ENCODE measurements around the gene ADRM1.

ADRM1 gene

DNA sequence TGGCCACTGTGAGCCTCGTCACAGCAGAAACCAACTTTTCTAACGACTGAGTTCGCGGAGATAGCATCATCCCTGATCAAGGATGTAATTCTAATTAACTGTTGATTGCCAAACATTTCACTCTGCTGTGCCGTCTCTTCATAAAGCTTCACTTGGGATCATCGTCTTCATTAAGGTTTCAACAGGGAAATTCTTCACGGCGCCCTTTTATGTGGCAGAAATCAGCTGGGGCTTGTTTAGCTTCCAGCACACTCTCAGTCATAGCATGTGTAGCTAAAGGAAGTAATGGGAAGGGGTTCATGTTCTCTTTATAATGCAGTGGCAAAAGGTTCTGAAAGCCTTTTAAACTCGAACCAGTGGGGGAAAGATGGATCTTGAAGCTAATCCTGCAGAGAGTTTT is 8.9 kb upstream of the ADRM1 start:
- H3K4me3 ChIP-seq (ENCODE audit: low read length) = no peak overlapping the region
- no peak for DNase-seq (ENCODE audit: low read depth, low spot score)

DNA sequence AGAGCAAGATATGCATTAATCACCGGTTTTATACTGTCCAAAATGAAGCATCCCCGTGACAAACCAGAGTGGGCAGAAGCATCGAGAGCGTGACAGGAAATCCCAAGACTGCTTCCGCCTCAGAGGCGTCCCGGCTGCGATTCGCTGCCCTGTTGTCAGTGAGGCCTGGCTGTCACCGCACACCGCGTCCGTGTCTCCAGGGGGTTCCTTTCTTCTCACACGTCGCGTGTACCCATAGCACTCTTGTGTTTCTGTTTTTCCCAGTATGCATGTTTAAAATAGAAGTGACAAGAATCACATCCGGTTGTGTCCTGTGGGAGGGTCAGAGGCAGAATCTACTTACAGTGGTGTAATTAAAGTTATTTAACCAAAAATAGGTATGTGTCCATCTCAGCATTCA is 8.3 kb upstream of the ADRM1 start:
- no peak overlapping the region for H3K4me3 ChIP-seq (ENCODE audit: low read length)
- no peak for DNase-seq (ENCODE audit: low read depth, low spot score)

DNA sequence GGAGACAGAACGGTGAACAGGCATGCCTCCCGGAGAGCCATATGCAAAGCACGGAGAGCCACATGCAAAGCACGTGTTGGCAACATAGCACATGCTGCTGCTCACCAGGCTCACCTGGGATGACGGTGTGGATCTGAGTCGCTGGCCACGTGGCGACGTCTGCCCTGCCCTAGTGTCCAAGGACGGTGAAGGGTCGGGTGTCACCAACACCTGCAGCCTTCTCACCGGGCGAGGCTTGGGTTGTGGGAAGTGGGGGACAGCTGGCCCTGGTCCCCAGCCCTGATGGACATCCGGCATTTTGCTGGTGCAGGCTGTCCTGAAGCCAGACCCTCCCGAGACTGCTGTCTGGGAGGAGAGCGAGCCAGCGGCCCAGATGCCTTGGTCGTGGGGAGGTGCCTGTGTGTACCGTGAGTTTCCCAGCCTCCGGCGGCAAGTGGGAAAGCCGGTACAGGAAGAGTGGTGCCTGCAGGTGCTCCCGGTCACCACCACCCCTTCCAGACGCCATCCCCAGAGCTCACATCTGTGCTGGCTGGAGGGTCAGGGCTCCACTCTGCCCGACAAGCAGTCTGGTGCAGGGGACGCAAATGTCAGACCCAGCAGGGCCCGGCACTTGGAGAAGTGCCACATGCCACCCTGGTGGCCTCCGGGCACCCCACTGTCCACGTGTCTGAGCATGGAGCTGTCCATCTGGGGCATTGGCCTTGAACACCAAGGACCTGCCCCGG is 5.9 kb upstream of the ADRM1 start:
- H3K4me3 ChIP-seq (ENCODE audit: low read length) = no peak overlapping the region
- no peak for DNase-seq (ENCODE audit: low read depth, low spot score)

DNA sequence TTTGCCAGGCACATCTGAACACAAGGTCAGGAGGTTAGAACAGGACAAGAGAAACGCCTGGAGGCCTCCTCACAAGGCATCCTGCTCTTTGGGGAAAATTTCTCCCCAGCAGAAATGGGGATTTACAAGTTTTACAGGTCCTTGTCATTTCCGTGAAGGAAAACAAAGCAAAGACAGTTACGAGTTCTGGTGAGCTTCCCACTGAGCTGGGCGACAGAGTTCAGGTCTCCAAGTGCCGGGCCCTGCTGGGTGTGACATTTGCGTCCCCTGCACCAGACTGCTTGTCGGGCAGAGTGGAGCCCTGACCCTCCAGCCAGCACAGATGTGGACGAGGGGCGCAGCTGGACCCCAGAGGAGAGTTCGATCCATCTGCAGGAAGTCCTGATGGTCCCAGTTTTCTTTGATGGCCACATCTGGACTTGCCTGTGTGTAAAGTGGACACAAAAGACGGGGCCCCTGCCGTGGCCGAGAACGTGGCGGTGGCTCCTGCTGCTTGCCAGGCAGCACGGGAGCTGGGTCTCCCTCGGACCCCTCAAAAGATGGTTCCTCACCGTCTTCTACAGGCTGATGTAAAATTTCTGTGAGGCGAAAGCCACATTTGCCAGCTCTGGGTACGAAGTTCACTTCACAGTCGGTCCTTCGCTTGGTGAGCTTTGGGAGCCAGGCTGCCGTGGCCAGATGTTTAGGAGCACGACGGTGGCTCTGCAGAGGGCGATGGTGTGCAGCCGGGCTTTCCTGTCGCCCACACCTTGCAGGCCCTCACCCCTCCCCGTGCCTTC is 5.2 kb upstream of the ADRM1 start:
- no peak overlapping the region for H3K4me3 ChIP-seq (ENCODE audit: low read length)
- DNase-seq (ENCODE audit: low read depth, low spot score) = no peak

DNA sequence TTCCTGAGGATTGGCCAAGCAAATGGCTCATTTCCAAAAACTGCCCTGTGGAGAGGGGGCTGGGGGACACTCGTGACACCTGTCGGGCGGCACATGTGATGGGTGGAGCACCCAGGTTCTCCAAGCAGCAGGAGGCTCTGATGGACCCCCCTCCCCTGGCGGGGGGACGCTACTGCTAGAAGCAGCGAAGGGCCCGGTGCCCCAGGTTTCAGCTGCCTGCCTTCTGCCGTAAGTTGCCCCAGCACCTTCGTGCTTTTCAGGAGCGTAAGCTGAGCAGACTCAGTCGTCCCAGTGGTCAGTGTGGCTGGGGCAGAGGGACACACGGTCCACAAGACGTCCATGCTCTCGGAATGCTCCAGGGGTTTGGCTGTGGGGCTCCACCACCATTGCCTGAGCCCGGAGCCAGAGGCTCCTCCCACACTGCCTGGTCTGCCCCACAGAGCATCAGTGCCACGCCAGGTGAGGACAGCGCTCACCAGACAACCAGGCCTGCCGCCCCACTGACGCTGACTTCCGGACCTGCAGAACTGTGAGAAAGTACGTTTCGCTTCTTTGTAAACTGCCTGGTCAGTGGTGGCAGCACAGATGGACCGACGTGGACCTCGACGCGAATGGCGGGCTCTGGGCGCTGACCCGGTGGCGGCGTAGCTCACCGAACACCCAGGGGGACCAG is 4.1 kb upstream of the ADRM1 start:
- DNase-seq (ENCODE audit: low read depth, low spot score) = no peak

DNA sequence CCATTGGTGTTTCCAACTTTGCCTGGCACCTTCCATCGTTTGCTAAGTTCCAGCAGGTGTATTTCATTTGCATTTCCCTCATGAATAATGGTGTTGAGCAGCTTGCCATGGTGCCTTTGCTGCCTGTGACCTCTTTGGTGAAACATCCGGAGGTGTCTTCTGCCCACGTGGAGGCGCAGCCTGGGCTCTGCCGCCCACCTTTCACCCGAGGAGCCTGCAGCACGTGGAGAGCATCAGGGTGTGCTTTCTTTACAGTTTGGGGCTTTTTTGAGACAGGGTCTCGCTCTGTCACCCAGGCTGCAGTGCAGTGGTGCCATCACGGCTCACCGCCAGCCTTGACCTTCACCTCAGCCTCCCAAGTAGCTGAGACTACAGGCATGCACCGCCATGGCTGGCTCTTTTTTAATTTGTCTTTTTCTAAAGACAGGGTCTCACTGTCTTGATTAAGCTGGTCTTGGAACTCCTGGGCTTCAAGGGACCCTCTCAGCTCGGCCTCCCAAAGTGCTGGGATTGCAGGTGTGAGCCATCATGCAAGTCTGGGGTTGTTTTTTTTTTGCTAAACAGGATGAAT is 3.0 kb upstream of the ADRM1 start:
- H3K4me3 ChIP-seq (ENCODE audit: low read length) = no peak overlapping the region
- DNase-seq (ENCODE audit: low read depth, low spot score) = no peak

More for the DNA sequence above, 4.1 kb upstream of the ADRM1 start:
- no peak overlapping the region for H3K4me3 ChIP-seq (ENCODE audit: low read length)

DNA sequence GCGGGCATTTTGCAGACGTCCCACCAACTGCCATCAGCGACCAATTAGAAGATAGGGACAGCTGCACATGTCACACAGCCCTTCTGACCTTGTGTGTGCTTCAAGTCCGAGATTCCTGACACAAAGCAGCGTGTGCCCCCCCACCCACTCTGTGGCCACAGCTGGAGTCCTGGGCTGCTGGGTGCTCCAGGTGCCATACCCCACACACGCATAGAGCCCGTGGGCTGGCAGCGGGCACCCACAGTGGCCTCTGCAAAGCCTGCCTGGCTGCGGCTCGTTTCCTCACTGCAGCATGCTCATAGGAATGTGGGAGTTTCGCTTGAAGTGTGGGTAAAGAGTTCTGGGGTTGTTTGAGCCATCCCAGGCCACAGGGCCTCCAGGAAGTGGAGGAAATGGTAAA is 2.5 kb upstream of the ADRM1 start:
- no peak overlapping the region for H3K4me3 ChIP-seq (ENCODE audit: low read length)
- DNase-seq (ENCODE audit: low read depth, low spot score) = no peak

DNA sequence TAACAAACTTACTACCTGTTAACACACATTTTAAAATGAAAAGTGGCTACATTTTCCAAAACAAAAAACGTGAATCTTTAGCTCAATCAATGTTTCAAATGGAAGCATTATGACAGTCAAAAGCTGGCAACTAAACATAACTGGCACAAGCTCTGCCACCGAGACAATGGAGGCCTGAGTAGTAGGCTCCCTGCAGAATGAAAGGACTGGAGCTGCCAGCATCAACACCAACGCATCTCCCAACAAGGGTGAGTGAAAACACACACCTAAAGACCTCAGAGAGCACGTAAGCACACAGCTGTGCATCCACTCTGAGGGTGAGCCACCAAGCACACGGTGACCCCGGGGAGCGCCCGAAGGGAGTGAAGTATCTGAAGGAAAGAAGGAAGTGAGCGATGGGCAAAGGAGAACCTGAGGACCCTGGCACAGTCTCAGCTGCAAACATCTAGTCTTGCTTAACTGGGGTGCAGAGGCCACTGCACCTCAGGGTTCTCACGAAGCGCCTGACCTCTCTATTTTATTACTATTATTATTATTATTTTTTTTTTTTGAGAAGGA is 1.6 kb upstream of the ADRM1 start:
- peak overlapping the region; percentile 75; the same call in 1 of the 2 replicates for H3K4me3 ChIP-seq (ENCODE audit: low read length)
- no peak for DNase-seq (ENCODE audit: low read depth, low spot score)

DNA sequence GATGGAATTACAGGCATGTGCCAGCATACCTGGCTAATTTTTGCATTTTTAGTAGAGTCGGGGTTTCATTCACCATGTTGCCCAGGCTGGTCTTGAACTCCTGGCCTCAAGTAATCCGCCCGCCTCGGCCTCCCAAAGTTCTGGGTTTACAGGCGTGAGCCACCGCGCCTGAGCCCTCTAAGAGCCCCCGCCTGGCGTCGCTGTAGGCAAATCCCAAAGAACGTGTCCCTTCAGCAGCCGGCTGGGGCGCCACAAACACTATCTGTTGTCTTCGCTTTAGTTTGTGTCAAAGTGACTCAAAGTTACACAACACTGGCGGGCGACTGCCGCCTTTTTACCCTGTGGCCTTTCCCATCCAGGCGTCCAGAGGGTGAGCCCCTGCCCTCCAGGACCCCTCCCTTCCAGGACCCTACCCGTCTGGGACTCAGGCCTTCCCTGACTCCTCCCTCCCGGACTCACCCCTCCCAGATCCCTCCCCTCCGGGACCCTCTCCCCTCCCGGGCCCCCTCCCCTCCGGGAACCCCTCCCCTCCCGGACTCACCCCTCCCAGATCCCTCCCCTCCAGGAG is 940 bp upstream of the ADRM1 start:
- H3K4me3 ChIP-seq (ENCODE audit: low read length) = peak overlapping the region; percentile 75
- peak; percentile 89 for DNase-seq (ENCODE audit: low read depth, low spot score)

DNA sequence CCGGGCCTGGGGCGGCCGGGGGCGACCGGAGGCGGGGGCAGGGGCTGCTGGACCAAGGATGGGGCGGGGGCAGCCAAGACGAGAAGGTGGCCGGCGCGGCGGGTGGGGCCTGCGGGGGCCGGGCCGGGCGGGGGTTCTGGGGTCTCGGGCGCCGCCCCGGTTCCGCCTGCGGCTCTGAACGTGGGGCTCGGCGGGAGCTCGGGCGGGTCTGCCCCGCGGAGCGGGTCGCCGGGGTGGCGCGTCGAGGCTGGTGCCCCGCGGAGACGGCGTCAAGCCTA is 204 bp downstream of the ADRM1 start:
- DNase-seq (ENCODE audit: low read depth, low spot score) = no peak

DNA sequence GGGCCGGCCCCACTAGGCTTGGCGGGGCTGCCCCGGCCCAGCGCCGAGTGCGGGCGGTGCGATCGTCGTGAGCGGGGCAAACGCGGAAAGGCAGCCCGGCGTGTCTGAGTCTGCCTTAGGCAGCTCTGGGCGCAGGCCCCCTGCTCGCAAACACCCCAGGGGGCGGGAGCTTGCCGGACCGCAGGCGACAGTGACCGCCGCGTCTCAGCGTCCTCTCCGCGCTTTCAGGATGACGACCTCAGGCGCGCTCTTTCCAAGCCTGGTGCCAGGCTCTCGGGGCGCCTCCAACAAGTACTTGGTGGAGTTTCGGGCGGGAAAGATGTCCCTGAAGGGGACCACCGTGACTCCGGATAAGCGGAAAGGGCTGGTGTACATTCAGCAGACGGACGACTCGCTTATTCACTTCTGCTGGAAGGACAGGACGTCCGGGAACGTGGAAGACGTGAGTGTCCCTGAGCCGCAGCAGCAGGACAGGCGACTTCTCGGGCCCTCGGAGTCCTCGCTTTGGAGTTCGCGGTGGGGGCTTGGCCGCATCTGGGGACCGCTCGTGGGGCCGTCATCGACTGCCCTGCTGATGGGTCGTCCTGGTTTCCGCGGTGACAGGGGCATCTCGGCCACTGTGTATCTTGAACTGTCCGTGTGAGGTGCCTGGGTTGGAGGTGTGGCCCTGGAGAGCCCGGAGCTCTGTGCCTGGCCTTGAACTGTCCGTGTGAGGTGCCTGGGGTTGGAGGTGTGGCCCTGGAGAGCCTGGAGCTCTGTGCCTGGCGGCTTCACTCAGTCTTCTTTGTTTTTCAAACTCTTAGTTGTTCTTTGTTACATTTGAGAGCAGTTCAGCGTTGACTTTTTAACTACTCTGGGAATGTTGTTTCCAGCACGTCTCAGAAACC is 786 bp downstream of the ADRM1 start:
- H3K4me3 ChIP-seq (ENCODE audit: low read length) = peak overlapping the region; percentile 90
- no peak for DNase-seq (ENCODE audit: low read depth, low spot score)

More for the DNA sequence above, 204 bp downstream of the ADRM1 start:
- peak overlapping the region; percentile 90 for H3K4me3 ChIP-seq (ENCODE audit: low read length)

DNA sequence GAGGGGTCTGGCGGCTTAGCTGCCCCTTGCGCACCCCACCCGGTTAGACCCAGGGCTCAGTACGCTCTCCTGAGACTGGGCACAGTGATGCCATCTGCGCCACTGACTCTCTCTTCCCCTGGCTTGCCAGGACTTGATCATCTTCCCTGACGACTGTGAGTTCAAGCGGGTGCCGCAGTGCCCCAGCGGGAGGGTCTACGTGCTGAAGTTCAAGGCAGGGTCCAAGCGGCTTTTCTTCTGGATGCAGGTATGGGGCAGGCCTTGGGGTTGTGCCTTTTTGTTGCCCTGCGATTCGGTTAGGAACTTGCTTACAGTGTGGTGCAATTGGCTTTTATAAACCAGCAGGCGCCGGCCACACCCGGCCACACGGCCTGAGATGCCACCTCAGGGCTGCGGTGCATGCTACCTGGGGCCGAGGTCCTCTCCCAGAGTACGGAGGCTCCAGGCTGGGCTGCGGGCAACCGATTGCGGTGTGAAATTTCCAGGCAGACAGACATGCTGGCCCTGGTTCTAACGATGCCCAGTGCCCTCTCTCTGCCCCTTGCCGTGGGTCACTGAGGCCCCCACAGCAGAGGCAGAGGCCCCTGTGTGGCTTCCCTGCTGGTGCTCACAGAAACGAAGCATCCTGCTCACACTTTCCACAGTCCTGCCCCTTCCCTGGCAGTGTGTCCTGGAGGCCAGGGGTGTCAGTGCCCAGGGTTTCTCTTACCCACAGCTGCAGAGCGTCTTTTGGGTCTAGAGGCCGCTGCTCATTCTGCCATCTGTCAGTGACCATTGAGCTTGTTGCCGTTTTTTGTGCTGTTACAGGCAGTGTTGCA is 1.7 kb downstream of the ADRM1 start:
- DNase-seq (ENCODE audit: low read depth, low spot score) = no peak
- peak overlapping the region; percentile 90 for H3K4me3 ChIP-seq (ENCODE audit: low read length)

DNA sequence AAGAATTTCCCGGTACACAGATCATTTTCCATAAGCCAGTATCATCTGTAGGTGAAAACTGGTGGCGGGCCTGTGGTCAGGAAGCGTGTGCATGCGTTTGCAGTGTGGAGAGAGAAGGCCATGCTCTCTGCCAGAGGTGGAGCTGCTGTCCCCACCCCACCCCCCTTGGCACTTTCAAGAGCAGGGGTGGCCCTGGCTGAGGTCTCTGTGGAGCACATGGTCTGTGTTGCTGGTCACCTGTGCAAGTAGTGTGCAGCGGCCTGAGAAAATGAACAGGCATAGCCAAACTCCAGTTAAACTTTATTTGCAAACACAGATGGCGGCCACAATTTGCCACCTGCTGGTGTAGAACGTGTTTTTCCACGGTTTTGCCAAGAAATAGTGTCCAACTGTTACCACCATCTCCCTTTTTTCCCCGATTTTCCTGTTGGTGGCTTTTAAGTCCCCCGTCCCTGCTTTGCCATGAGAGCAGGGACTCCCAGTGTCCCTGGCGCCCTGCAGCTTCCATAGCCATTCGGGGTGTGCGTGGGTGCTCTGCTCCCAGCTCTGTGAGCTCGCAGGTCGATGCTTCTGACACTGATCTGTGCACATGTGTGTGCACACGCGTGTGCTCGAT is 2.5 kb downstream of the ADRM1 start:
- peak overlapping the region; percentile 90; the same call in 1 of the 2 replicates for H3K4me3 ChIP-seq (ENCODE audit: low read length)
- no peak for DNase-seq (ENCODE audit: low read depth, low spot score)

DNA sequence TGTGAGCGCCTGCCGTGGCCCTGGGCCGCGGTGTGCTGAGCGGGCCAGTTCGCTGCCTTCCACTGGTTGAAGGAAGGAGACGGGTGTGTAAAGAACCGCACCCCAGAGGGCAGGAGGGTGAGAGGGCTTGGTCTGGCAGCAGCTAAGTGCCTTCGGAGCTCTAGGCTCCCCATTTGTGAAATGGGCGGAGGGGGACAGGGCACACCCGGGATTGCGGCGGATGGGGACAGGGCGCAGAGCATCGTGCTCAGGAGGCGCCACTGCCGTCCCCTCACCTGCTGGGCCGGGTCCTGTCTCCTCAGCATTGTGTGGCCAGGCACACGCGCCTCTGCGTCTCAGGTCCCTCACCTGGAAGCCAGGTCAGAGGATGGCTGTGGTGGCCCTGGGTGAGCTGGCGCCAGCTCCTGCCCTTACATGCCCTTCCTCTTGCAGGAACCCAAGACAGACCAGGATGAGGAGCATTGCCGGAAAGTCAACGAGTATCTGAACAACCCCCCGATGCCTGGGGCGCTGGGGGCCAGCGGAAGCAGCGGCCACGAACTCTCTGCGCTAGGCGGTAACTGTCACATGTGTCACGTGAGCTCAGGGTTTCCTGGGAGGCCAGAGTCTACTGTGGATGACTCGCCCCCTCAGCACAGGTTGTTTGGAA is 3.1 kb downstream of the ADRM1 start:
- no peak for DNase-seq (ENCODE audit: low read depth, low spot score)

DNA sequence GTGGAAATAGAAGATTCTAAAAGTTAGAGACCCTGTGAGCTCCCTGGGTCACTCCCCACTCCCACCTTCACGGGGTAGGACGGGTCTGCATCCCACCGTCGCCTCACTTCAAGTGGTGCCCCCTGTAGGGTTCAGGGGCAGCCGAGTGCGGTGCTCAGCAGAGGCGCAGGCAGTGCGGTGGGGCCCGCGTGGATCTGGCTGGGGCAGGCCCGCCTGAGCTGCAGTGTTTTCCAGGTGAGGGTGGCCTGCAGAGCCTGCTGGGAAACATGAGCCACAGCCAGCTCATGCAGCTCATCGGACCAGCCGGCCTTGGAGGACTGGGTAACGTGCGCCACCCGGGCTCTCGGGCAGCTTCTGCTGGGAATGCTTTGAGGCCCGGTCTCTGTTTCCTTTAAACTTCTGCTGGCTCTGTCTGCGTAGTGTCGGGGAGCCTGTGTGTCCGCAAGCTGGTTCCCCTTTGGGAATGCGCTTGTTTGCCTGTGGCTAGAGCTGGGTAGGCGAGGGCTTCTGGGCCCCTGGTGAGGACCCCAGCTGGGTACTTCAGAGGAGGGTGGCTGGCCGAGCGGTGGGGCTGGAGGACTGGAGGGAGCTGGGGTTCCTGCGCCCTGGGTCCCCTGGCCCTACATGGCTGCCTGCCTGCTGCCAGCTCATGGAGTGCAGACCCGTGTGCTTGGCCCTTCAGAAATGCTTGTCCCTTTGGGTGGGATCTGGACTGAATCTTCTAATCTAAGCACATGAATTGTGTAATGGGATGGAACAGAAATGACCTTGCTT is 3.8 kb downstream of the ADRM1 start:
- no peak overlapping the region for H3K4me3 ChIP-seq (ENCODE audit: low read length)
- no peak for DNase-seq (ENCODE audit: low read depth, low spot score)

More for the DNA sequence above, 3.1 kb downstream of the ADRM1 start:
- H3K4me3 ChIP-seq (ENCODE audit: low read length) = no peak overlapping the region
